NCI-H2029 (cell line): ENCODE data around the gene CCZ1B.
"Not testable (repeated sequence)": the region's sequence is repeated elsewhere in the genome, so short reads cannot be mapped to it uniquely, and the experiment has no call there.

Experiments used
- DNase-seq: peaks from one replicate; lab custom pipeline; 2025; lab: John Stamatoyannopoulos, UW

CCZ1B gene

GRCh38 chr7:6826151-6826550, at the start of gene CCZ1B:
CCZ1B (minus strand) TSS chr7:6826275; CDS start chr7:6826197, 78 bp downstream.
- peak; percentile 54 for DNase-seq

- not testable (repeated sequence) for DNase-seq
These were observed 48.9 kb upstream of the CCZ1B start for GRCh38 chr7:6875022-6875421.

- not testable (repeated sequence) for DNase-seq
These were observed 46.3 kb upstream of the CCZ1B start for GRCh38 chr7:6872246-6872945.

GRCh38 chr7:6871421-6872144, 45.5 kb upstream of the CCZ1B start:
- not testable (repeated sequence) for DNase-seq

GRCh38 chr7:6864751-6865150, 38.7 kb upstream of the CCZ1B start:
- DNase-seq, result not testable (repeated sequence)

- DNase-seq, result not testable (repeated sequence)
These were observed 38.1 kb upstream of the CCZ1B start for GRCh38 chr7:6864188-6864587.

GRCh38 chr7:6862876-6863275, 36.8 kb upstream of the CCZ1B start:
- not testable (repeated sequence) for DNase-seq

GRCh38 chr7:6857721-6858314, 31.7 kb upstream of the CCZ1B start:
- peak; percentile 34 for DNase-seq

- DNase-seq, result not testable (repeated sequence)
These were observed 29.6 kb upstream of the CCZ1B start for GRCh38 chr7:6855563-6856131.

GRCh38 chr7:6854747-6855562, 28.9 kb upstream of the CCZ1B start:
- DNase-seq, result not testable (repeated sequence)

GRCh38 chr7:6853681-6854080, 27.6 kb upstream of the CCZ1B start:
- DNase-seq, result not testable (repeated sequence)

GRCh38 chr7:6849127-6849526, 23.1 kb upstream of the CCZ1B start:
- not testable (repeated sequence) for DNase-seq

GRCh38 chr7:6847751-6848150, 21.7 kb upstream of the CCZ1B start:
- DNase-seq, result not testable (repeated sequence)

GRCh38 chr7:6845971-6846449, 19.9 kb upstream of the CCZ1B start:
- not testable (repeated sequence) for DNase-seq

GRCh38 chr7:6843654-6844053, 17.6 kb upstream of the CCZ1B start:
- DNase-seq, result not testable (repeated sequence)

GRCh38 chr7:6843092-6843491, 17.0 kb upstream of the CCZ1B start:
- not testable (repeated sequence) for DNase-seq

- not testable (repeated sequence) for DNase-seq
These were observed 16.3 kb upstream of the CCZ1B start for GRCh38 chr7:6842278-6842921.

GRCh38 chr7:6837081-6837480, 11.0 kb upstream of the CCZ1B start:
- not testable (repeated sequence) for DNase-seq

GRCh38 chr7:6835521-6835920, 9.4 kb upstream of the CCZ1B start:
- not testable (repeated sequence) for DNase-seq

GRCh38 chr7:6833636-6834035, 7.6 kb upstream of the CCZ1B start:
- DNase-seq, result no peak
